ENCODE data around the gene NFYC.
A peak's percentile ranks its signal among the peaks of the same experiment; 100 is the strongest.

Gene NFYC

GRCh38 chr1:40802078-40802741, 110.7 kb downstream of the NFYC start:
- Histone ChIP-seq H3K4me3 (ENCODE audit: extremely low read depth, insufficient read depth, low read length, poor library complexity, severe bottlenecking) (peak overlapping the region; percentile 23), H3K27ac (ENCODE audit: low read depth, low read length, severe bottlenecking) (no peak overlapping the region), H3K36me3 (ENCODE audit: control insufficient read depth, insufficient read depth, low read length) (no peaks in the 10 kb centered on the region), H3K4me1 (ENCODE audit: control insufficient read depth, insufficient read depth, low read length, poor library complexity, severe bottlenecking) (peaks cover 6% of the 10 kb centered on the region), H3K9me3 (ENCODE audit: control insufficient read depth, low read length) (no peaks in the 10 kb centered on the region)
- WGBS, 2 experiments (ENCODE audit: insufficient coverage in 2 of 2), result 18 to 19% methylated on average over 21 to 27 of the region's 56 CpGs

- 55 to 61% methylated on average over 2 to 3 of the region's 4 CpGs for WGBS, 2 experiments (ENCODE audit: insufficient coverage in 2 of 2)
- Histone ChIP-seq H3K4me1 (ENCODE audit: control insufficient read depth, insufficient read depth, low read length, poor library complexity, severe bottlenecking) (peaks cover 9% of the 10 kb centered on the region), H3K4me3 (ENCODE audit: extremely low read depth, insufficient read depth, low read length, poor library complexity, severe bottlenecking) (no peak overlapping the region), H3K27ac (ENCODE audit: low read depth, low read length, severe bottlenecking) (no peak overlapping the region), H3K9me3 (ENCODE audit: control insufficient read depth, low read length) (no peaks in the 10 kb centered on the region), H3K36me3 (ENCODE audit: control insufficient read depth, insufficient read depth, low read length) (no peaks in the 10 kb centered on the region)
Observed at GRCh38 chr1:40802742-40803113, 111.2 kb downstream of the NFYC start.

GRCh38 chr1:40803447-40803846, 111.9 kb downstream of the NFYC start:
- WGBS, 2 experiments (ENCODE audit: insufficient coverage in 2 of 2), result 90% methylated on average over 2 to 3 of the region's 3 CpGs
- no peaks in the 10 kb centered on the region for H3K9me3 ChIP-seq (ENCODE audit: control insufficient read depth, low read length)
- H3K27ac ChIP-seq (ENCODE audit: low read depth, low read length, severe bottlenecking), result no peak overlapping the region
- H3K4me3 ChIP-seq (ENCODE audit: extremely low read depth, insufficient read depth, low read length, poor library complexity, severe bottlenecking), result no peak overlapping the region
- H3K36me3 ChIP-seq (ENCODE audit: control insufficient read depth, insufficient read depth, low read length), result no peaks in the 10 kb centered on the region
- H3K4me1 ChIP-seq (ENCODE audit: control insufficient read depth, insufficient read depth, low read length, poor library complexity, severe bottlenecking), result peaks cover 11% of the 10 kb centered on the region

GRCh38 chr1:40803902-40804301, 112.4 kb downstream of the NFYC start:
- WGBS, 2 experiments (ENCODE audit: insufficient coverage in 2 of 2), result 60 to 78% methylated on average over 2 of the region's 2 CpGs
- no peak overlapping the region for H3K4me3 ChIP-seq (ENCODE audit: extremely low read depth, insufficient read depth, low read length, poor library complexity, severe bottlenecking)
- H3K9me3 ChIP-seq (ENCODE audit: control insufficient read depth, low read length), result no peaks in the 10 kb centered on the region
- no peaks in the 10 kb centered on the region for H3K36me3 ChIP-seq (ENCODE audit: control insufficient read depth, insufficient read depth, low read length)
- peaks cover 11% of the 10 kb centered on the region for H3K4me1 ChIP-seq (ENCODE audit: control insufficient read depth, insufficient read depth, low read length, poor library complexity, severe bottlenecking)
- no peak overlapping the region for H3K27ac ChIP-seq (ENCODE audit: low read depth, low read length, severe bottlenecking)

GRCh38 chr1:40806240-40806639, 114.7 kb downstream of the NFYC start:
- H3K36me3 ChIP-seq (ENCODE audit: control insufficient read depth, insufficient read depth, low read length), result no peaks in the 10 kb centered on the region
- 93% methylated on average over 2 of the region's 3 CpGs; no CpG with 5 or more reads in 1 of the 2 experiments for WGBS, 2 experiments (ENCODE audit: insufficient coverage in 2 of 2)
- no peak overlapping the region for H3K4me3 ChIP-seq (ENCODE audit: extremely low read depth, insufficient read depth, low read length, poor library complexity, severe bottlenecking)
- H3K9me3 ChIP-seq (ENCODE audit: control insufficient read depth, low read length), result no peaks in the 10 kb centered on the region
- H3K4me1 ChIP-seq (ENCODE audit: control insufficient read depth, insufficient read depth, low read length, poor library complexity, severe bottlenecking), result peaks cover 14% of the 10 kb centered on the region
- no peak overlapping the region for H3K27ac ChIP-seq (ENCODE audit: low read depth, low read length, severe bottlenecking)

GRCh38 chr1:40806731-40807695, 115.5 kb downstream of the NFYC start:
- no peak overlapping the region for H3K27ac ChIP-seq (ENCODE audit: low read depth, low read length, severe bottlenecking)
- H3K36me3 ChIP-seq (ENCODE audit: control insufficient read depth, insufficient read depth, low read length), result no peaks in the 10 kb centered on the region
- no peaks in the 10 kb centered on the region for H3K9me3 ChIP-seq (ENCODE audit: control insufficient read depth, low read length)
- WGBS, 2 experiments (ENCODE audit: insufficient coverage in 2 of 2), result 77 to 87% methylated on average over 16 to 17 of the region's 20 CpGs
- peaks cover 14% of the 10 kb centered on the region for H3K4me1 ChIP-seq (ENCODE audit: control insufficient read depth, insufficient read depth, low read length, poor library complexity, severe bottlenecking)
- H3K4me3 ChIP-seq (ENCODE audit: extremely low read depth, insufficient read depth, low read length, poor library complexity, severe bottlenecking), result no peak overlapping the region

GRCh38 chr1:40808002-40808401, 116.5 kb downstream of the NFYC start:
- H3K27ac ChIP-seq (ENCODE audit: low read depth, low read length, severe bottlenecking), result no peak overlapping the region
- H3K4me1 ChIP-seq (ENCODE audit: control insufficient read depth, insufficient read depth, low read length, poor library complexity, severe bottlenecking), result peaks cover 14% of the 10 kb centered on the region
- H3K4me3 ChIP-seq (ENCODE audit: extremely low read depth, insufficient read depth, low read length, poor library complexity, severe bottlenecking), result no peak overlapping the region
- no peaks in the 10 kb centered on the region for H3K36me3 ChIP-seq (ENCODE audit: control insufficient read depth, insufficient read depth, low read length)
- no peaks in the 10 kb centered on the region for H3K9me3 ChIP-seq (ENCODE audit: control insufficient read depth, low read length)
- 92 to 100% methylated on average over 2 of the region's 3 CpGs for WGBS, 2 experiments (ENCODE audit: insufficient coverage in 2 of 2)

GRCh38 chr1:40808444-40808843, 116.9 kb downstream of the NFYC start:
- Histone ChIP-seq H3K27ac (ENCODE audit: low read depth, low read length, severe bottlenecking) (no peak overlapping the region), H3K4me1 (ENCODE audit: control insufficient read depth, insufficient read depth, low read length, poor library complexity, severe bottlenecking) (peaks cover 14% of the 10 kb centered on the region), H3K4me3 (ENCODE audit: extremely low read depth, insufficient read depth, low read length, poor library complexity, severe bottlenecking) (no peak overlapping the region), H3K9me3 (ENCODE audit: control insufficient read depth, low read length) (no peaks in the 10 kb centered on the region), H3K36me3 (ENCODE audit: control insufficient read depth, insufficient read depth, low read length) (no peaks in the 10 kb centered on the region)
- 80 to 90% methylated on average over 2 to 3 of the region's 3 CpGs for WGBS, 2 experiments (ENCODE audit: insufficient coverage in 2 of 2)

GRCh38 chr1:40808909-40809308, 117.4 kb downstream of the NFYC start:
- WGBS, 2 experiments (ENCODE audit: insufficient coverage in 2 of 2), result 88 to 91% methylated on average over 6 of the region's 6 CpGs
- H3K9me3 ChIP-seq (ENCODE audit: control insufficient read depth, low read length), result no peaks in the 10 kb centered on the region
- no peaks in the 10 kb centered on the region for H3K36me3 ChIP-seq (ENCODE audit: control insufficient read depth, insufficient read depth, low read length)
- no peak overlapping the region for H3K27ac ChIP-seq (ENCODE audit: low read depth, low read length, severe bottlenecking)
- no peak overlapping the region for H3K4me3 ChIP-seq (ENCODE audit: extremely low read depth, insufficient read depth, low read length, poor library complexity, severe bottlenecking)
- H3K4me1 ChIP-seq (ENCODE audit: control insufficient read depth, insufficient read depth, low read length, poor library complexity, severe bottlenecking), result peaks cover 14% of the 10 kb centered on the region

GRCh38 chr1:40810927-40811326, 119.4 kb downstream of the NFYC start:
- peaks cover 14% of the 10 kb centered on the region for H3K4me1 ChIP-seq (ENCODE audit: control insufficient read depth, insufficient read depth, low read length, poor library complexity, severe bottlenecking)
- 96 to 100% methylated on average over 2 to 3 of the region's 5 CpGs for WGBS, 2 experiments (ENCODE audit: insufficient coverage in 2 of 2)
- H3K9me3 ChIP-seq (ENCODE audit: control insufficient read depth, low read length), result no peaks in the 10 kb centered on the region
- H3K36me3 ChIP-seq (ENCODE audit: control insufficient read depth, insufficient read depth, low read length), result no peaks in the 10 kb centered on the region
- H3K27ac ChIP-seq (ENCODE audit: low read depth, low read length, severe bottlenecking), result no peak overlapping the region
- no peak overlapping the region for H3K4me3 ChIP-seq (ENCODE audit: extremely low read depth, insufficient read depth, low read length, poor library complexity, severe bottlenecking)

- peaks cover 2% of the 10 kb centered on the region for H3K4me1 ChIP-seq (ENCODE audit: control insufficient read depth, insufficient read depth, low read length, poor library complexity, severe bottlenecking)
Observed at GRCh38 chr1:40815420-40815819, 123.9 kb downstream of the NFYC start.

More at GRCh38 chr1:40815420-40815819, 123.9 kb downstream of the NFYC start:
- no peaks in the 10 kb centered on the region for H3K9me3 ChIP-seq (ENCODE audit: control insufficient read depth, low read length)
- H3K4me3 ChIP-seq (ENCODE audit: extremely low read depth, insufficient read depth, low read length, poor library complexity, severe bottlenecking), result no peak overlapping the region
- 85 to 89% methylated on average over 9 of the region's 9 CpGs for WGBS, 2 experiments (ENCODE audit: insufficient coverage in 2 of 2)
- no peak overlapping the region for H3K27ac ChIP-seq (ENCODE audit: low read depth, low read length, severe bottlenecking)
- H3K36me3 ChIP-seq (ENCODE audit: control insufficient read depth, insufficient read depth, low read length), result no peaks in the 10 kb centered on the region

All from mesodermal cell (in vitro differentiated cells).